GM19467 (cell line): ENCODE data around the gene ZC3H18.
"Not testable (repeated sequence)": the region's sequence is repeated elsewhere in the genome, so short reads cannot be mapped to it uniquely, and the experiment has no call there.

ENCODE experiments used
- ATAC-seq: cut with Tn5 transposase; IDR thresholded peaks from one replicate; pipeline ENCODE4 v1.9.1; 2021; ENCODE audit warnings: mild to moderate bottlenecking, moderate library complexity; ENCODE audit not compliant: unreplicated experiment

The ZC3H18 gene

DNA sequence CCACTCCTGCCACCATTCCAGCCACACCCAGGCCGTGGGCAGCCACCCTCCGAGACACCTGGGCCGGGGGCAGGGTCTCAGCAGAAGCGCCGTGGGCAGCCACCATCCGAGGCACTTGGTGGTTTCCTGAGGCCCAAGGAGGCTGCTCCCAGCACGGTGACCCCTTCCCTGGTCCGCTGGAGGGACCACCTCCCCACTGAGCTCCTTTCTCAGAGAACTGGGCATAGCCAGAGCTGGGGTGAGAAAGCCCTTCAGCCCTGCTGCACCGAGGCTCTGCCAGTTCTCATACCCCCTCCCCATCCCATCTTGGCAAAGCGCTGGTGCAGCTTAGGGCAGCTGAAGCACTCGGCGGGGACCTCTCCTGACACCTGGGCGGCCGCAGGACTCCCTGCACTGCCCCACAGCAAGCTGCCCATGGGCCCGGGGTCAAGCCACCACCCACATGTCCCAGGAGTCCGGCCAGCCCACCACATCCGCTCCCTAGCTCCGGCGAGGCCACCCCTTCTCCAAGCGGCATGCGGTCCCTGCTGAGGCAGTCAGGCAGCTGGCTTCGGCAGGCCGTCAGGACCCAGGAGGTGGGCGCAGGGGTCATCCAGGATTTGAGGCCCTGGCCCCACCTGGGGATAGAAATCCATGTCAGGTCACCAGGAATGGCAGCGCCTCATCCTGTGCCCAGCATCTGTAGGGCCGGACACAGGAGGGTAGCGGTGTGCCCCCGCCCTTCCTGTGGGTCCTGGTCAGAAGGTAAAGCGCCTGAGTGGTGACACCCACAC is 82.0 kb downstream of the ZC3H18 start:
- ATAC-seq: no peak

DNA sequence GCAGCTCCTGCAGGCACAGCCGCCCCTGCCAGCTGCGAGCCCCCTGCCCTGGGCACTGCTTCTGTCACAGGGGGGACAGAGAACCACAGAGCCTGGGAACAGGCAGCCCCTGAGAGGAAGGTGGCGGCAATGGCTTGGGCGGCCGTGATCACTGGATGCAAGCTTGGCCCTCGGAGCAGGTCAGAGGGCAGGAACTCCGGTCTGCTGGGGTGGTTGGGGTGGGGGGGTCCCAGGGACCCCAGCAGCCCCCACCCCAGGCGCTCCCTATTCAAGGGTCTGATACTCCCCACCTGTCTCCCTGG is 82.5 kb downstream of the ZC3H18 start:
- ATAC-seq: no peak

DNA sequence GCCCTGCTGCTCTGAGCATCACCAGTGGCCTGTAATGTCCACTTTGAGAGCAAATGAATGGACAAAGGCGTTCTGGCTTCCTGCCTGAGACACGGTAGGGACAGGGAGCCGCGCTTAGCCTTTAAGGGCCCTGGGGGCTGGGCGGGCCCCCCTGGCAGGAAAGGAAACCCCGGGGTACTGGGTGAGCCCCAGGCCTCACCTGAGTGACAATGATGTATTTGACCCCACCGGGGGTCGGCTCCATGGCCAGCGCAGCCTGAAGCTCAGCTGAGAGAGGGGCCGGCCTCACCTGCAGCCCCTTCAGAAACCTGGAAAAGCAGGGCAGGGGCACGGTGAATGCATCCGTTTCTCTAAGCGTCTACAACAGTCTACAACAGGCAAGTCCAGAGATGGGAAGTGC is 82.9 kb downstream of the ZC3H18 start:
- no peak for ATAC-seq

DNA sequence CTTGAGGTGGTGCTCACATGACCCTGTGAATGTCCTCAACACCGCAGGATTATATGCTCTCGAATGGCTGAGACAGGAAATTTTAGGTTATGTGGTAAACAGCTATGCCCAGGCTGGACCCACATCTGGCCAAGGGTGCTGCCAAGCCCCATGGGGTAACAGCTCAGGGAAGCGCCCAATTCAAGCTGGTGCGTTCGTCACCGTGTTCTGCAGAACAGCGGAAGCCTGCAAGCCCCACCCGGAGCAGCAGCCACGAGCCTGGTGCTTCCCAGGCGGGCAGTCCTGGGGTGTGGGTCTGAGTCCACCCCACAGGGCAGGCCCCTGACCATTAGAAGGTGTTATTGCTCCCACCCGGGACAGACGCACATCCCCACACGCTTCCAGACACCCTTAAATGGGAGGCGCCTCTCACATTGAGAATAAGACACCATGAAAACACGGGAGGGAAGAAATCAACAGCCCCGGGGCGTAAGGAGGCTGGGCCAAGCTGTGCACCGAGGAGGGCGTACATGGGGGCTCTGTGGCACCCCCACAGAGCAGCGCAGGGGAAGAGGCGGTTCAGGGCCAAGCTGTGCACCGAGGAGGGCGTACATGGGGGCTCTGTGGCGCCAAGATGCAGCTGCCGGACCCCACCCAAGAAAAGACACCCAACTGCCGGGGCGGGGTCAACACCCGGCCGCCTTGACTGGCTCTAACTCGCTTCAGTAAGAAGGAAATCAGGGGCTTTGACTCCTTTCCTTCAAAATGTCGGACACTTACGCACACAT is 83.6 kb downstream of the ZC3H18 start:
- no peak for ATAC-seq

DNA sequence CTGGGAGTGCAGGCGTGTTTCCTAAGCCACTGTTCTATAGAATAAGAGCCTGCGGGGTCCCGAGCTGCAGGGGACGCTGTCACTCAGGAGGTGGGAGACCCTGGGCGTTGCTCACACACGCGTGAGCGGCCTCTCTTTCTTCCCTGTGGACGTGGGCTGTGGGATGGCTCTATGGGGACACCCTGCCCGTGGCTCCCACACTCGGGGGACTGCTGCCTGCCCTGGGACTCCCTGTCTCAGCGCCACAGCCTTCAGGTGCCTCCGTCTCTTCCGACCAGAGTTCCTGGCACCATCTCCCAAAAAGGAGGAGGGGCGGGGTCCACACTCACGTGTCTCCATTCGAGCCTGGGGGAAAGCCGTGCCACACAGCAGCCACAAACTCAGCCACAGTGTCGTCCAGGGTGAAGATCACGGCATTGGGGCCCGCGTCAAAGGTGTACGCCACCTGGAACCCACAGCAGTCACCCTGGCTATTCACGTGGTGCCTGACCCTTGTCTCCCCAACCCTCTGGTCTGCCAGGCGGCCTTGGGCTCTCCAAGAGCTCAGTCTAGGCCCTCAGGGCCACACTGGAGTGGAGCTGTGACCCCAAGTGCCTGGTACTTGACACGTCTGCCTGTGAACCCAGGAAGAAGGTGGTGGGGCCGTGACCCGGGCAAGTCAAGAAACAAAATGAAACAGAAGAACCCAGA is 84.3 kb downstream of the ZC3H18 start:
- no peak for ATAC-seq

DNA sequence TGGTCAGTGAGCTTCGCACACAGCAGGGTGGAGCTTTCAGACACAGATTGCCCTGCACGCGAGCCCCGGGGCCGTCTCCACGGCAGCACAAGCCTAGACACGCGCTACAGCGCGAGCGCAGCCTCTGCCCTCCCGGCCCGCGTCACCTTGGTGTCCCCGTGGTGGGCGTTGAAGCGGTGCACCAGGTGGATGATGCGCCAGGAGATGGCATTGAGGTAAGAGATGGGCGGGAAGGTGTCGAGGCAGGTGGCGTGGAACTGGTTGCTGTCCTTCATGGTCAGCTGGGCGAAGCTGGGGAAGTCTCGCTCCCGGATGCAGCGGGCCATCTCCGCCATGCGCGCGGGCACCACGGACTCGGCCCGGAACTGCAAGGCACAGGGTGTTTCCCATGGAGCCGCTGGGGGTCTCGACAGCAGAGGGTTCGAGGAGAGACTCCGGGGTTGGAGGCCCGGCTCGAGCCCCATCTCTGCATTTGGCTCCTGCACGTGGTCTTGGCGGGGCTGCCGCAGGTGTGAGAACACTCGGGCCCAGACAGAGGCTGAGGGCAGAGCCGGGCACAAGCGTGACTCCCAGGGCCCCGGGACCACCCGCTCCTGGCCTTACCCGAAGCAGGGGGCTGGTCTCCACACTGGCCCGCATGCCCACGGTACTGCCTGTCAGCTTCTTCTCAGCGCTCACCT is 85.0 kb downstream of the ZC3H18 start:
- ATAC-seq: no peak

DNA sequence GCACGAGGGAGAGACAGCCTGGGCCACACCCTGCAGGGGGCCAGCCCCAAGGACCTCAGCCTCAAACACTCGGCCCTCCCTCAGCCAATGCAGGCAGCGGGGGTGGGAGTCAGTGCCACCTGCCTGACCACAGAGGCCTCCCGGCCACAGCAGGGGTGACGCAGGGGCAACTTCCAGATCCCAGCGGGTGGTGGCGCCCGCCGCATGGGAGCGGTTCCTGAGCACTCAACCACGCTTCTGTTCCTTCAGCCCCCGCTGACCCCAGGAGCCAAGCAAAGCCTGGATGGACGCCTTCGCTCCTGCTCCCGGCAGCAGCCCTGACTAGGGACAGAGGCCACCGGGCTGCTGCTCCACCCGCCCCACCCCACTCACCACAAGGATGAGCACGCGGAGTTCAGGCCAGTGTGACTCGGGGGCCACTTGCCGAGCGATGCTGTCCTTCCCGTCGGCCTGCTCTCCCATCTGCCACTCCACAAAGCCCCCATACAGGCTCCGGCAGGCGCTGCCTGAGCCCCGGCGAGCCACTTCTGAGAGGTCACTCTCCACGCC is 85.6 kb downstream of the ZC3H18 start:
- no peak for ATAC-seq

DNA sequence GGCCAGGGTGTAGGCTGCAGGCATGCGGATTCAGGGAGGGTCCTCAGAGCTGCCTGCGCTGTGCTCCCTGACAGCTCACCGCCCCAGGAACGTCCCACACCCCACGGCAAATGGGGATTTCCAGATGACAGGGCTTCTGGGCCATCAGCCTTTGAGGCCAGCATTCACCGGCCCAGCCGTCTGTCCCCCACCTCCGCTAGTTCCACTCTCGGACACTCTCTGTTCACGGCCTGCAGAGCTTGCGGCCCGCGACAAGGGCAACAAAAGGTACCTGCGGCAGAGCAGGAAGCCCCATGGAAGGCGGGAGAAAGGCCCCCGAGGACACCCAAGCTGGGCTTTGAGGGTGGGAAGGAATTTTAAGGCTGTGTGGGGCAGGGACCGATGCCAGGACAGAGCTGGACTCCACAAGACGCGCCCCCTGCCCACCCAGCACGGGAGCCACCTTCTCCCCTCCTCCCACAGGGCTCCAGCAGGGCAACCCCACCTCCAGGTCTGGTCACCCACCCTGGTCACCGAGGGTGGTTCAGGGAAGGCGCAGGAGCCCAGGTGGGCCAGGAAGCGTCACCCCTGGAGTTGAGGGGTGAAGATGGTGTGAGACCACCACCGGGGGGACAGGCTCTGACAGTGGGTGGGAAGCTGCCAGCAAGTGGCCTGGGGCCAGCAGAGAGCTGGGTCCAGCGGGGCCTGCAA is 86.2 kb downstream of the ZC3H18 start:
- no peak for ATAC-seq

DNA sequence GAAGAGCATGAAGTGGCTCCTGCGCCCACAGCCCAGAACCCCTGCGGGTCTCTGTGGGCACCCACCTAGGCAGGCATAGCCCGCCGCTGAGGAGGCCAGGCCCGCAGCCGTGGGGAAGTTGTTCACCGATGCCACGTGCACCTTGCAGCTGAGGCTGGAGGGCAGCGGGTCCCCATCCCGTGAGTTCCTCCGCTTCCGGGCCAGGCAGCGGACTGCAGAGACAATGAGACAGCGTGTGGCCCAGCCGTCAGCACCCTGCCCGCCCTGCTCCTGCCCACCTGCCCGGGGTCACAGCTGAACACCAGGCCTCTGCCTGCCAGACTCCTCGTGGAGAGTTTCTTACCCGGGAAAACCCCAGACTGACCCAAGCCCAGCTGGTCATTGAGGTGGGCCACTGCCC is 87.2 kb downstream of the ZC3H18 start:
- no peak for ATAC-seq

DNA sequence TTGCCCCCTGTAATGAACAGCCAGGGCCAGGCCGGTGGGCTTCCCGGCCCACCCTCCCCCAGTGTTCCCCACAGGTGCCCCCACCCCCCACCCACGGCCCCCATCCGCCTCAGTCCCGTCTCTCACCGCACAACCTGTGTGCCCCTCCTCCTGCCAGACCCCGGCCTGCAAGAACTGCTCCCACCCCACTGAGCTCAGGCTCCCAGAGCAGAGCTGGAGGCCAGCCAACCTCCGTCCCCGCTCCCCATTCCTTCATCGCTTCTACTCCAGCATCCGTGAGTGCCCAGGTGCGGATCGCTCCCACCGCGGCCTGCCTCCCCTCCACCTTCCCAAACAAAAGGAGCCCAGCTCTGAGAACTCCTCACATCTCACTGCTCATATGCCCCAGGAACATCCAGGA is 88.5 kb downstream of the ZC3H18 start:
- no peak for ATAC-seq

DNA sequence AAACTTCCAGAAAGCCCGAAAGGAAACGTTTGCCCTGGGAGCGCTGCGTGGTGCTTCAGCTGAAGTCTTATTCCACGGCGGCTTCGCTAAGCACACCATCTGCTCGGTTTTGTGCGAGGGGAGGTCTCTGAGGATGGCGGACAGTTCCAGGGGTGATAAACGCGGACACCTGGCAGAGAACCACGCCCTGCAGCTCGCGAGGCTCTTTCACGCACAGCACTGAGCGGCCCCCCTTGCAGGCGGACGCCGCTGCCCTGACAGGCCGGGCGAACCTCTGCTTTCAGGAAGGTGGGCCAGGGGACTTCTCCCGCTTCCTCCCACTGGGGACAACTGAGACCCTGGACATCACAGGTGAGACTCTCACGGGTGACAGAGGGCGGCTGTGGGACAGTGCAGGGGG is 89.0 kb downstream of the ZC3H18 start:
- ATAC-seq: no peak

DNA sequence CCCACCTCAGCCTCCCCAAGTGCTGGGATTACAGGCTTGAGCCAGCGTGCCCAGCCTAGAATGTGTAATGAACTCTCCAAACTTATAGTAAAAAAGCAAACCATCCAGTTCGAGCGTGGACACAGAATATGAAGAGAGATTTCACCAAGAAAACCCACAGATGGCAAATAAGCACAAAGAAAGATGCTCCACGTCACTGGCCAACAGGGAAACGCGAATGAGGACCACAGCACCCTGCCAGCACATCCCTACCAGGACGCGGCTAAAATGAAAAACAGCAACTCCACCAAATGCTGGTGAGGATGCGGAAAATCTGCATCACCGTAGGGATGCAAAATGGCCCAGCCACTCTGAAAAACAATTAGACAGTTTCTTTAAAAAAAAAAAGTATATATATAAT is 91.3 kb downstream of the ZC3H18 start:
- no peak for ATAC-seq

DNA sequence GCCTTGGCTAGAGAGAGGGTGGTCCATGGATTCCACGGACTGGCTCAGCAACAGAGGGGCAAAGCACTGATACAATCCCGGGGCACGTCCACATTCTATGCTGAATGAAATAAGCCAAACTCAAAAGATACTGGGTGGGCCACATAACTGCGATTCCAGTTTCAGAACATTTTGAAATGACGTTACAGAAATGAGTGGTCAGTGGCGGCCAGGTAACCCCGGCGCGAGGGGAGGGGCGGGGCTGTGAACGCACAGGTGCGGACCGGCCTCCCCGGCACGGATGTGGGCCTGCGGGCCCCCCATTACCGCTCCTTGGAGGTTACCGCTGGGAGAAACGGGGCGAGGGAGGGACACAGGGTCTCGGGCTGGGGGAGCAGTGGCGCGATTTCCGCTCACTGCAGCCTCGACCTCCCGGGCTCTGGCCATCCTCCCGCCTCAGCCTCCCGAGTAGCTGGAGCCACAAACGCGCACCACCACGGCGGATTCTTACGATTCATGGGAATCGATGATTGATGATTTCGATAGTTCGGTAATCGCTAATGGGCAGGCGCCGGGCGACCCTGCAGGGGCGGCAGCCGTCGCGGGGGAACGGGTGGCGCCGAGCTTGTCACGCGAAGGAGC is 92.1 kb downstream of the ZC3H18 start:
- no peak for ATAC-seq

DNA sequence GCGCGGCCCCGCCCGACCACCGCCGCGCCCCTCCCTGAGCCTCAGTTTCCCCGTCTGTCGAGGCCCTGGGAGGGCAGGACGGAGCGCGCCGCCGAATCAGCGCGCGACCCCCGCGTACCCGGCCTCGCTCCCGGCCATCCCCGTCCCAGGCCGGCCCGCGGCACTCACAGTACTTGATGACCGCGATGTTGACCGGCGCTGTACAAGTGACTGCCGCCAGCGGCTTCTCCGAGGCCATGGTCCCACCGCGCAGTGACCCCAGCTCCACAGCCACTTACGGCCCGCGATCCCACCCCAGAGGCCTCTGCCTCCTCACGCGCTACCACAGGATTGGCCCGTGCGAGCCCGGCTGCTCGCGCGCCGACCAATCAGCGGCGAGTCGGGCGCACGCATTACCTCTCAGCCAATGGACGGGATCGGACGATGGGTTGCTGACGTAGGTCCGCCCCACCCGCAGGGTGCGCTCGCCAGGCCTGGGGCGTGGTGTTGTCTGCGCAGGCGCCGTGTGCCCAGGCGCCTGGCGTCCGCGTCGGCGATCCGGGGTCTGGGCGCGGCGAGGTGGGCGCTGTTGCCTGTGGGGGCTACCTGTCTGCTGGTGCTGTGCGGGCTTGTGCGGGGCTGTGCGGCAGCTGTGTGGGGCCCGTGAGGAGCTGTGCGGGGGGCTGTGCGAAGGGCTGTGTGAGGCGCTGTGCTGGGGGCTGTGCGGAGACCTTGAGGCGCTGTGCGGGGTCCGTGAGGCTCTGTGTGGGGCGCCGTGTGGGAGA is 92.8 kb downstream of the ZC3H18 start, which contains the start of gene MVD:
Gene MVD, minus strand, starts transcription at position 249 of the 764 bp plus-strand sequence. Its CDS starts 11 bp downstream, at position 238.
- ATAC-seq: peak; percentile 93

DNA sequence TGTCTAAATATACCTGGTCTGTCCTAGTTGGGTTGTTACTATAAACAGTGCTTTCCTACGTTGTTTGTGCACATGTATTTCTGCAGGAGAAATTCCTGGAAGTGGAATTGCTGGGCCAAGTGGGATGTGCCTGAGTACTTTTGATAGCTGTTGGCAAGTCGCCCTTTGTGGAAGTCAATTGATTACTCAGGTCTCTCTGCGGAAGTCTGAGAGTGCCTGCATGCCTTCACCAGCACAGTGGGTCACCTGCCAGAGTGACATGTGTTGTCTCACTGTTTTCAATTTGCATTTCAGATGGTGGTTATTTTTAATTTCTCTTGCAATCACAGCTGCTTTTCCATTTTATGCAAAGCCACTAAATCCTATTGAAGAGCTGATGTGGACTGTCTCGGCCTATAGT is 94.9 kb downstream of the ZC3H18 start:
- no peak for ATAC-seq

DNA sequence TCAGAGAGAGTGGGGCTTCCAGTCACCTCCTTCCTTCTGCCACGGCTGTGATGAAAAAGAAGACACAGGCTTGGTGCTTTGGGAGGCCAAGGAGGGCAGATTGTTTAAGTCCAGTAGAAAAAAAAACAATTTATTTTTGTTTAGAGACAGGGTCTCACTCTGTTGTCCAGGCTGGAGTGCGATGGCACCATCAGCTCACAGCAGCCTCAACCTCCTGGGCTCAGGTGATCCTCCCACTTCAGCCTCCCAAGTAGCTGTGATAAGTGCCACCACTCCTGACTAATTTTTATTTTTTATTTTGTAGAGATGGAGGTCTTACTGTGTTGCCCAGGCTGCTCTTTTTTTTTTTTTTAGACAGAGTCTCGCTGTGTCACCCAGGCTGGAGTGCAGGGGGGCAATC is 95.4 kb downstream of the ZC3H18 start:
- ATAC-seq: no peak

DNA sequence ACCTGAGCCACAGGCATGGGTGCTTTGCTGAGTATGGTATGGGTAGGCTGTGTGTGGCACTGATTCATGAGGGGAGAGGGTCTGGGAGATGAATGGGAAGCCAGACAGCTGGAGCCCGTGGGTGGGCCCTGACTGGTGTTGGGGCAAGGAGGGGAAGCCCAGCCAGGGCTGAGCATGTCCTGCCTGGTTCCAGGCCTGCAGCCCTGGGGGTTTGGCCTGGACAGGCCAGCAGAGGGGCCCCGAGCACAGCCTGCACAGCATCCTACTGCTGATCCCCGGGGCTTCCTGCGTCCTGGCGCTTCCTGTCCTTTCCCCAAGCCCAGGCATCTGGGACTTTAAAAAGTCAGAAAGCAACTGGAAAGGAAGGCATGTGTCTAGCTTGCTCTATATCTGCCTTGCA is 97.3 kb downstream of the ZC3H18 start:
- ATAC-seq: no peak

DNA sequence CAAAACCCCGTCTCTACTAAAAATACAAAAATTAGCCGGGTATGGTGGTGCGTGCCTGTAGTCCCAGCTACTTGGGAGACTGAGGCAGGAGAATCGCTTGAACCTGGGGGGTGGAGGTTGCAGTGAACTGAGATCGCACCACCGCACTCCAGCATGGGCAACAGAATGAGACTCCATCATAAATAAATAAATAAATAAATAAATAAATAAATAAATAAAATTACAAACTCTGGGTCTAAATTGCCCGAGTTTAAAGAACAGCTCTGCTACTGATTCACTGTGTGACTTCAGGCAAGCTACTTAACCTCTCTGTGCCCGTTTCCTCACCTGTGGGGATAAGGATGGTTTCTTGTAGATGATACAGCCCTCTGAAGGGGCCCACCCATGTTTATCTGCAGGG is 99.3 kb downstream of the ZC3H18 start:
- not testable (repeated sequence) for ATAC-seq

DNA sequence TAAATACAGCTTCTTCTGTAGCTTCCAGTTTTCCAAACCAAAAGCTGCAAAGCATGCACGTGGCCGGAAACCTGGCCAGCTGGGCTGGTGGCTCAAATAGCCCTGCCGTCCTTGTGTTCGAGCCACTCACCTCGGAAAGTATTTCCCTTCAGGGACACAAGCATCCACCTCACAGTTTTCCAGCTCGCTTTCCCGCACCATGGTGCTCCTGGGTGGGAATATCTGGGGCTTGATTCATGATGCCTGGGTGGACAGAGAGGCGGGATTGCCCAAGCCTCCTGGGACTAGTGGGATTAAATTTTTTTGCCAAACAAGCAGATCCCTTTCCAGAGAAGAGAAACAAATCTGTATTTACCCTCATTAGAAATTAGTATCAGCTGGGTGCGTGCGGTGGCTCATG is 99.8 kb downstream of the ZC3H18 start:
- no peak for ATAC-seq
